Stimulated activated CD8-positive, alpha-beta memory T cell treated with anti-CD3 and anti-CD28 coated beads, Interleukin-12 subunit alpha, Interleukin-12 subunit beta, amount 100 ng/mL, for 24 hours (primary cell): ENCODE results near the gene CHRD.
A peak's percentile ranks its signal among the peaks of the same experiment; 100 is the strongest.
"Not testable (repeated sequence)": the region's sequence is repeated elsewhere in the genome, so short reads cannot be mapped to it uniquely, and the experiment has no call there.

ENCODE experiments used
- DNase-seq: peaks from one replicate; pipeline ENCODE4 v3.0.0-alpha.2; 2020; ENCODE audit errors: extremely low read depth

Gene CHRD

DNA sequence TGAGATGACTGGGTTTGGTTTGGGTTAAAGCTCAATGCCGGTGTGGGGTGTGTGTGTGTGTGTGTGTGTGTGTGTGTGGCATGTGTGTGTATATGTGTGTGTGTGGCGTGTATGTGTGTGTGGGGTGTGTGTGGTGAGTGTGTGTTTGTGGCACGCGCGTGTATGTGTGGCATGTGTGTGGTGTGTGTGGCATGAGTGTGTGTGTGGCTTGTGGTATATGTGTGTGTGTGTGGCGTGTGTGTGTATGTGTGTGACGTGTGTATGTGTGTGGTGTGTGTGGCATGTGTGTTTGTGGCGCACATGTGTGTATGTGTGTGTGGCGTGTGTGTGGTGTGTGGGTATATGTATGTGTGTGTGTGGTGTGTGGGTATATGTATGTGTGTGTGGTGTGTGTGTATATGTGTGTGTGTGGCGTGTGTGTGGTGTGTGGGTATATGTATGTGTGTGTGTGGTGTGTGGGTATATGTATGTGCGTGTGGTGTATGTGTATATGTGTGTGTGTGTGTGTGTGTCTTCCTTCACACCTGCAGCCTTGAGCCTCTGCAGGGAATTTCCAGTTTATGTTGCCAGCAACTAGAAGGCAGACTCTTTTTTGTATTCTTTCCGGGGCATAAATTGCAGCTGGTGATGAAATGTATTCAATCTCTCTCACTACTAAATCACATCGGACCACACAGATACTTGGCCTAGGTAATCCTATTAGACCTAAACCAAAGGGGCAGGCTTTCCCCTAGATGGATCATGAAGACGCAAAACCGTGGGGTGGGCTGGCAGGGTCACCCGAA, 34.8 kb downstream of the CHRD start:
- no peak for DNase-seq

GRCh38 chr3:184415203-184415490, 35.3 kb downstream of the CHRD start:
- no peak for DNase-seq

- DNase-seq: peak; percentile 42
These were observed 37.9 kb downstream of the CHRD start for GRCh38 chr3:184417619-184418327.

- no peak for DNase-seq
These were observed 39.3 kb downstream of the CHRD start for GRCh38 chr3:184419171-184419570.

DNA sequence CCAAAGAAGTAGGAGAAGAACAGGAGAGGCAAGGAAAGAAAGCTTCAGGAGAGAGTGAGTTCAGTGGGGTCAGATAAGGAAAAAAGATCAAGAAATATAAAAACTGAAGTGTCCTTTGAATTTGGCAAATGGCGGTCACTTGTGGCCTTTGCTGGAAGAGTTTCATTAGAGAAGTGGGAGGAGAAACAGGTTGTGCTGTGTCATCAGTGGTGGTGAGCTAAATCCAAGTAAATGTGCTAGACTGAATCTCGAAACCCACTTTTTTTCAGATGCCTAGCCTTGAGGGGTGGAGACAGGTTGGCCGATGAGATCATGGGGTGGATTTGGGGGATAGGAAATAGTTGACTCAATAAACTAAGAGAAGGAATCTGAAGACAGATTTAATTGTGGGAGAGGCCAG, 43.7 kb downstream of the CHRD start:
- no peak for DNase-seq

DNA sequence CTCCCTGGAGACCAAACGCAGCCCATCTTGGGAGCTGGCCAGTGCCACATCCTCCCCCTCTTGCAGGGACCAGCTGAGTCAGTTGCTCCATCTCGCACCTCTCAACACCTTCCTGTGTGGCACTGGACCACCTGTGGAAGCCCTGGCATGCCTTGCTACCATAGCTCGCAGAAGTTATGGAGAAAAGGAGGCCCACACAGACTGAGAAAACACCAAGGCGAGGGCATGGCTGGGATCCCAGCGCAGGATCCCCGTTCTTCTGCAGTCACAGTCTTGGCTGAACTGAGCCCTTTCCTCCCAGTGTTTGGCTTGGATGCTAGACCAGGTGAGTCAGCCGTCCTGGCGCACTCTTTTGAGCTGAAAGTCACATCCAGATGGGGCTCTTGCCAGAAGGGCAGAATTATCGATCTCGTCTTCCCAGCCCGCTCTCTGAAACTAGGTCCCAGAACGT, 46.9 kb downstream of the CHRD start:
- DNase-seq: no peak

- DNase-seq: no peak
These were observed 48.8 kb downstream of the CHRD start for GRCh38 chr3:184428561-184429175.

DNA sequence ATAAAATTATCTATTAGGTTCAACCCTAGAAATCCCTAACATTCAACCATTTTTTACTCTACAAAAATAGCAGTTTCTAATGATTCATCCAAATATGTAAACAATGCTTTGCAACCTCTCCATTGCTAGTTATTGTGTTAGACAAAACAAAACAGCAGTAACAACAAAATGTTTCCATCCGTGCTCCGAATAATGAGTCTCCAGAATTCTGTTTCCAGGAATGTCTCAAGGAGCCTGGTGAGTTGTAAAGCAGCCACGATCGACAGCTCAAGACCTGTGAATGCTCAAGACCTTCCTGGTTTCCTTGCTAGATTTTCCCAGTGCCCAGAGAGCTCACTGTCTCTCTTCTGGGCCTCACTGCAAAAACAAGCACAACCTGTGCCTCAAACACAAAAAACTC, 49.9 kb downstream of the CHRD start:
- no peak for DNase-seq

- no peak for DNase-seq
These were observed 51.1 kb downstream of the CHRD start for GRCh38 chr3:184430940-184431339.

- not testable (repeated sequence) for DNase-seq
These were observed 53.3 kb downstream of the CHRD start for GRCh38 chr3:184433178-184433577.

- DNase-seq: no peak
These were observed 59.2 kb downstream of the CHRD start for GRCh38 chr3:184439096-184439495.
